Gastroesophageal sphincter (tissue), 4 donors: ENCODE measurements around the gene BPTF. TPM values are rescaled to one million over a fixed set of nuclear protein-coding genes. Genes with fewer than 3 reads are reported as not detected.
"Not testable (repeated sequence)": the region's sequence is repeated elsewhere in the genome, so short reads cannot be mapped to it uniquely, and the experiment has no call there.

ENCODE experiments used
- ATAC-seq: fragments of 150-250 bp; one replicate; pipeline ENCODE4 v1.9.1; 2016; ENCODE audit warnings: mild to moderate bottlenecking, moderate library complexity
- H3K27ac ChIP-seq, 4 donors: fragments of 200-600 bp; sonication (generic) in 3 of 4; 1 replicate in 3 of 4; 2 replicates in 1 of 4; pipeline ENCODE4 v1.5.1; 2016 to 2019
- H3K27me3 ChIP-seq: fragments of 200-600 bp; sonication (generic); one replicate; pipeline ENCODE4 v1.5.1; 2019
- H3K36me3 ChIP-seq, 2 donors: fragments of 200-600 bp; sonication (generic); one replicate each; pipeline ENCODE4 v1.5.1; 2019; ENCODE audit warnings: control low read depth in 1 of 2
- H3K4me1 ChIP-seq, 3 donors: fragments of 200-600 bp; sonication (generic); 1 replicate in 2 of 3; 2 replicates in 1 of 3; pipeline ENCODE4 v1.5.1; 2016 to 2019; ENCODE audit warnings: control low read depth in 2 of 3
- H3K4me3 ChIP-seq, 2 donors: fragments of 200-600 bp; sonication (generic); one replicate each; pipeline ENCODE4 v1.5.1; 2019; ENCODE audit warnings: mild to moderate bottlenecking in 1 of 2, moderate library complexity in 1 of 2
- H3K9me3 ChIP-seq, 3 donors: fragments of 200-600 bp; sonication (generic); one replicate each; pipeline ENCODE4 v1.5.1; 2017 to 2019; ENCODE audit warnings: control low read depth in 2 of 3
- EP300 ChIP-seq: sonication (generic); formaldehyde crosslinking; IDR thresholded peaks from one replicate; pipeline ENCODE4 v1.6.1; 2017; ENCODE audit warnings: antibody characterized with exemption, mild to moderate bottlenecking
- POLR2A ChIP-seq, 2 donors: fragments of 450-650 bp; IDR thresholded peaks; one replicate each; pipeline ENCODE4 v1.6.1; 2017; ENCODE audit warnings: antibody characterized with exemption in 2 of 2, mild to moderate bottlenecking in 2 of 2, moderate library complexity in 1 of 2
- POLR2AphosphoS5 ChIP-seq: sonication (generic); formaldehyde crosslinking; IDR thresholded peaks from one replicate; pipeline ENCODE4 v1.6.1; 2017; ENCODE audit warnings: antibody characterized with exemption
- WGBS, 2 donors: methylation state at CpG; one replicate each; pipeline ENCODE4 v1.1.5; 2018; ENCODE audit warnings: low coverage in 1 of 2; 5-methylcytosine and 5-hydroxymethylcytosine counted together
- total RNA-seq, 4 donors: library from RNA; depleted of rRNA; stranded (reverse); fragments of >200 nt; gene quantifications; one replicate each; pipeline ENCODE4 v1.1.0, GENCODE V29; 2016
- TF ChIP-seq, protein P1 (sequence below), 4 experiments: fragments of 200-600 bp in 2 of 4; fragments of 450-650 bp in 2 of 4; sonication (generic) in 1 of 4; IDR thresholded peaks; one replicate each; pipeline ENCODE4 v1.5.1; 2017 to 2019; ENCODE audit warnings: antibody characterized with exemption in 4 of 4, mild to moderate bottlenecking in 2 of 4, moderate library complexity in 2 of 4

The BPTF gene
- total RNA-seq, 4 donors from 2014 or later, result 55.5 to 74.5 (median 68.3) TPM

DNA sequence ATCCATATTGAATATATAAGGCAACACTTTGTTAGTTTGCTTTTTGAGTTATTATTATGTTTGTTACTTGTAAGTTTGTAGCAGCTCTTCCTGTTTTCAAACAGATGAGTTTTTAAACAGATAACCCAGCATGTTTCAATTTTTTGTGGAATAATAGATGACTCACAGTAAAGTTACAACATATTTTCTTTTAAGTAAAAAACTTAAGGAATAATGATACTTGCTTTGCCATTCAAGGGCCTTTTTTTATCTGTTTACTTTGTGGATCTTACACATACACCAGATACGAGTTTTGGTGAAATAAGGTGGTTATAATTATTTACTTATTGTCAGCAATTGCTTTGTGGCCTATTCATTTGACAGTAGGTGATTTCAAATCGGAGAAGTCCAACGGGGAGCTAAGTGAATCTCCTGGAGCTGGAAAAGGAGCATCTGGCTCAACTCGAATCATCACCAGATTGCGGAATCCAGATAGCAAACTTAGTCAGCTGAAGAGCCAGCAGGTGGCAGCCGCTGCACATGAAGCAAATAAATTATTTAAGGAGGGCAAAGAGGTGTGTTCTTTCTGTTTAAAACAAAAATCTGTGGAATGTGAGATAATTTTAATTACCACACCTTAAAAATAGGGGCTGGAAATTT, 66.3 kb downstream of the BPTF start:
- peaks cover 7 to 88% of the 10 kb centered on the region in 2 donors for H3K36me3 ChIP-seq
- H3K27ac ChIP-seq, result no peak overlapping the region
- no peaks in the 10 kb centered on the region for H3K9me3 ChIP-seq
- ATAC-seq, result peak; percentile 55
- TF ChIP-seq EP300 (no peak), POLR2A (IDR thresholded peaks at IDR 0.05) (no peak), POLR2AphosphoS5 (no peak)
- TF ChIP-seq, protein P1, sequence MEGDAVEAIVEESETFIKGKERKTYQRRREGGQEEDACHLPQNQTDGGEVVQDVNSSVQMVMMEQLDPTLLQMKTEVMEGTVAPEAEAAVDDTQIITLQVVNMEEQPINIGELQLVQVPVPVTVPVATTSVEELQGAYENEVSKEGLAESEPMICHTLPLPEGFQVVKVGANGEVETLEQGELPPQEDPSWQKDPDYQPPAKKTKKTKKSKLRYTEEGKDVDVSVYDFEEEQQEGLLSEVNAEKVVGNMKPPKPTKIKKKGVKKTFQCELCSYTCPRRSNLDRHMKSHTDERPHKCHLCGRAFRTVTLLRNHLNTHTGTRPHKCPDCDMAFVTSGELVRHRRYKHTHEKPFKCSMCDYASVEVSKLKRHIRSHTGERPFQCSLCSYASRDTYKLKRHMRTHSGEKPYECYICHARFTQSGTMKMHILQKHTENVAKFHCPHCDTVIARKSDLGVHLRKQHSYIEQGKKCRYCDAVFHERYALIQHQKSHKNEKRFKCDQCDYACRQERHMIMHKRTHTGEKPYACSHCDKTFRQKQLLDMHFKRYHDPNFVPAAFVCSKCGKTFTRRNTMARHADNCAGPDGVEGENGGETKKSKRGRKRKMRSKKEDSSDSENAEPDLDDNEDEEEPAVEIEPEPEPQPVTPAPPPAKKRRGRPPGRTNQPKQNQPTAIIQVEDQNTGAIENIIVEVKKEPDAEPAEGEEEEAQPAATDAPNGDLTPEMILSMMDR (IDR thresholded peaks at IDR 0.05), result peak in 1 of 4 experiments; percentile 31
- no peaks in the 10 kb centered on the region for H3K4me1 ChIP-seq
- no peaks in the 10 kb centered on the region for H3K27me3 ChIP-seq
- 59 to 71% methylated on average over 4 to 6 of the region's 6 CpGs for WGBS, 2 donors
- H3K4me3 ChIP-seq, result no peak overlapping the region

DNA sequence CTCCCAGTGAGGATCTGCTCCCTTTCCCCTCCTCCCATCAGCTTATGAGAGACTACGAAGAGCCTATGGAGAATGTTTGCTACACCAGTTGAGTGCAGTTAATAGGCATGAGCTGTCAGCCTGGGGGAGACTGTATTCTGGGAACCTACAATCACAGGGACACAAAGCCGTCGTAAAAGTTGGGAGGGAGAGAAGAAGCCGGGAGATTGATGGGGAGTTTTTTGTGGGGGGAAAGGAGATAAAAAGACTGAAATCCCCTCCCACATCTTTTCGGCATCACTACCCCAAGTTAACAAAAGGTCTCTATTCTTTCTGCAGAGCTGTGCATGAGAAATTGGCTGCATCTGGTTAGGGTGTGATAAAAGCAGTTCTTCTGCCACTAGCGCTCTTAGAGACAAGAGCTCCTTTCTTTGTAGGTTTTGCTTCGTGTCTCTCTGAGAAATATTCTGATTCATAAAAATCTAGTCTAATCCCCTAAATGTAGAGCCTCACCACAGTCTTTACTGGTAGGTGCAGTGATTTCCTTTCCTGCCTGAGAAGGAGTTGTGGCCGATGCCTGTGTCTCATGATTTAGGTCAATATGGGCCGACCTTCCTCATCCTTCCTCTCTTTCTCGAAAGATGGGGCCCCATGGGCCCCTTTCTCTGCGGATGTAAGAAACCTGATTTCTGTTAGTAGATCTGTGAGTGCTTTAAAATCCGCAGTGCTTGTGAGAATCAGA, 77.4 kb downstream of the BPTF start:
- H3K27ac ChIP-seq, result no peak overlapping the region
- H3K9me3 ChIP-seq, result no peaks in the 10 kb centered on the region
- TF ChIP-seq EP300, result no peak
- TF ChIP-seq, protein P1 (IDR thresholded peaks at IDR 0.05), result no peak
- no peak for TF ChIP-seq POLR2A (IDR thresholded peaks at IDR 0.05)
- no peak for TF ChIP-seq POLR2AphosphoS5
- no peaks in the 10 kb centered on the region for H3K27me3 ChIP-seq
- 76 to 96% methylated on average over 5 to 11 of the region's 12 CpGs for WGBS, 2 donors
- no peaks in the 10 kb centered on the region for H3K4me1 ChIP-seq
- ATAC-seq, result no peak
- no peak overlapping the region for H3K4me3 ChIP-seq
- H3K36me3 ChIP-seq, result peaks cover 0 to 94% of the 10 kb centered on the region in 2 donors

DNA sequence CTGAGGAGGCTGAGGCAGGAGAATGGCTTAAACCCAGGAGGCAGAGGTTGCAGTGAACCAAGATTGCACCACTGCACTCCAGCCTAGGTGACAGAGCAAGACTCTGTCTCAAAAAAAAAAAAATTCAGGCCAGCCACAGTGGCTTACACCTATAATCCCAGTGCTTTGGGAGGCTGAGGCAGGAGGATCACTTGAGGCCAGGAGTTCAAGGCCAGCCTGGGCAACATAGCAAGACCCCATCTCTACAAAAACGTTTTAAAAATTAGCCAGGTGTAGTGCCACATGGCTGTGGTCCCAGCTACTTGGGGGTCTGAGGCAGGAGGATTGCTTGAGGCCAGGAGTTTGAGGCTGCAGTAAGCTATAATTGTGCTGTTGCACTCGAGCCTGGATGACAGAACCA, 80.0 kb downstream of the BPTF start:
- not testable (repeated sequence) for H3K27ac ChIP-seq, H3K9me3 ChIP-seq, H3K4me3 ChIP-seq, H3K27me3 ChIP-seq, H3K4me1 ChIP-seq, ATAC-seq
- WGBS, 2 donors, result 72 to 86% methylated on average over 1 to 2 of the region's 2 CpGs
- H3K36me3 ChIP-seq, result peaks cover 2 to 94% of the 10 kb centered on the region in 2 donors

DNA sequence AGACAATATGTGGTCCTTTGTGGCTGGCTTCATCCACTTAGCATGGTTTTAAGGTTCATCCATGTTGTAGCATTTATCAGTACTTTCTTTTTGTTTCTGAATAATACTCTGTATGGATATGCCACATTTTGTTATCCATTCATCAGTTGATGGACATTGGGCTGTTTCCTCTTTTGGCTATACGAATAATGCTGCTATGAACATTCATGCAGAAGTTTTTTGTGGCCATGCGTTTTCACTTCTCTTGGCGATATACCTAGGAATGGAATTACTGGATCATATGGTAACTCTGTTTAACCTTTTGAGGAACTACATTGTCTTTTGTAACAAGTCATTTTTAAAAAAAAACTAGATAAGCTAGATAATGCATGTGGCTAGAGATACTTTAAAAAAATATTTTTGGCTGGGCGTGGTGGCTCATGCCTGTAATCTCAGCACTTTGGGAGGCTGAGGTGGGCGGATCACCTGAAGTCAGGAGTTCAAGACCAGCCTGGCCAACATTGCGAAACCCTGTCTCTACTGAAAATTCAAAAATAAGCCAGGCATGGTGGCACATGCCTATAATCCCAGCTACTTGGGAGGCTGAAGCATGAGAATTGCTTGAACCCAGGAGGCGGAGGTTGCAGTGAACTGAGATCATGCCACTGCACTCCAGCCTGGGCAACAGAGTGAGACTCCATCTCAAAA, 85.0 kb downstream of the BPTF start:
- WGBS, 2 donors, result 83 to 93% methylated on average over 6 to 7 of the region's 7 CpGs
- not testable (repeated sequence) for H3K27me3 ChIP-seq, ATAC-seq, H3K4me3 ChIP-seq, H3K9me3 ChIP-seq, H3K27ac ChIP-seq
- Histone ChIP-seq H3K36me3 (peaks cover 2 to 93% of the 10 kb centered on the region in 2 donors), H3K4me1 (peaks cover 0 to 10% (median 0%) of the 10 kb centered on the region in 3 donors)

DNA sequence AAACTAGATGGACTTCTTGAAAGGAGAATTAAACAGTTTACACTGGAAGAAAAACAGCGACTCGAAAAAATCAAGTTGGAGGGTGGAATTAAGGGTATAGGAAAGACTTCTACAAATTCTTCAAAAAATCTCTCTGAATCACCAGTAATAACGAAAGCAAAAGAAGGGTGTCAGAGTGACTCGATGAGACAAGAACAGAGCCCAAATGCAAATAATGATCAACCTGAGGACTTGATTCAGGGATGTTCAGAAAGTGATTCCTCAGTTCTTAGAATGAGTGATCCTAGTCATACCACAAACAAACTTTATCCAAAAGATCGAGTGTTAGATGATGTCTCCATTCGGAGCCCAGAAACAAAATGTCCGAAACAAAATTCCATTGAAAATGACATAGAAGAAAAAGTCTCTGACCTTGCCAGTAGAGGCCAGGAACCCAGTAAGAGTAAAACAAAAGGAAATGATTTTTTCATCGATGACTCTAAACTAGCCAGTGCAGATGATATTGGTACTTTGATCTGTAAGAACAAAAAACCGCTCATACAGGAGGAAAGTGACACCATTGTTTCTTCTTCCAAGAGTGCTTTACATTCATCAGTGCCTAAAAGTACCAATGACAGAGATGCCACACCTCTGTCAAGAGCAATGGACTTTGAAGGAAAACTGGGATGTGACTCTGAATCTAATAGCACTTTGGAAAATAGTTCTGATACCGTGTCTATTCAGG, 85.9 kb downstream of the BPTF start:
- 95 to 98% methylated on average over 10 of the region's 10 CpGs for WGBS, 2 donors
- H3K27me3 ChIP-seq, result no peaks in the 10 kb centered on the region

More for the DNA sequence above, 85.9 kb downstream of the BPTF start:
- Histone ChIP-seq H3K27ac (no peak overlapping the region), H3K36me3 (peaks cover 2 to 93% of the 10 kb centered on the region in 2 donors), H3K4me3 (no peak overlapping the region), H3K4me1 (peaks cover 0 to 10% (median 0%) of the 10 kb centered on the region in 3 donors), H3K9me3 (no peaks in the 10 kb centered on the region)
- TF ChIP-seq, protein P1 (IDR thresholded peaks at IDR 0.05), result no peak
- TF ChIP-seq POLR2A (IDR thresholded peaks at IDR 0.05), result no peak
- ATAC-seq, result no peak
